ENCODE measurements around the gene CAPN1.

The CAPN1 gene

GRCh38 chr11:65254724-65255123 lies 73.0 kb downstream of the CAPN1 start:
- in situ Hi-C loops (cut with MboI; ENCODE audit: low sequenced_read_pairs), result loop anchor here (10.0 kb wide), 1 partner anchor 50 kb away; no protein-coding TSS in a partner anchor

DNA sequence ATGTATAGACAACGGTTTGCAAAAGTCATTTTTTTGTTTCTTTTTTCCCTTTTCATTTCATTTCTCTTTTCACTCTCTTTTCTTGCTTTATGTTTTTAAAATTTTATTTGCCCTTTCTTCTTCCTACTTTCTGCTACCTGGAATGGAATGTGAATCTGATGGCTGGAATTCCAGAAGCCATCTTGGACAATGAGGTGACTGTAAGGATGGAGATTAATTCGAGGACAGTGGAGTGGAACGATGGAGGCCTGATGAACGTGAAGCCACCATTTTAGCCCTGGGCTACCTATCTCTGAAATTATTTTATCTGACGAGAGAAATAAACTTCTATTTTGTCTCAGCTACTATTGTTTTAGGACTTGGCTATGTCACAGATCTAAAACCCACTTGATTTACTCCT lies 77.3 kb downstream of the CAPN1 start:
- in situ Hi-C loops (cut with MboI; ENCODE audit: low sequenced_read_pairs), result loop anchor here (10.0 kb wide), 1 partner anchor 54 kb away; no protein-coding TSS in a partner anchor

GRCh38 chr11:65260302-65260701 lies 78.6 kb downstream of the CAPN1 start:
- in situ Hi-C loops (cut with MboI; ENCODE audit: low sequenced_read_pairs), result no loop called here

DNA sequence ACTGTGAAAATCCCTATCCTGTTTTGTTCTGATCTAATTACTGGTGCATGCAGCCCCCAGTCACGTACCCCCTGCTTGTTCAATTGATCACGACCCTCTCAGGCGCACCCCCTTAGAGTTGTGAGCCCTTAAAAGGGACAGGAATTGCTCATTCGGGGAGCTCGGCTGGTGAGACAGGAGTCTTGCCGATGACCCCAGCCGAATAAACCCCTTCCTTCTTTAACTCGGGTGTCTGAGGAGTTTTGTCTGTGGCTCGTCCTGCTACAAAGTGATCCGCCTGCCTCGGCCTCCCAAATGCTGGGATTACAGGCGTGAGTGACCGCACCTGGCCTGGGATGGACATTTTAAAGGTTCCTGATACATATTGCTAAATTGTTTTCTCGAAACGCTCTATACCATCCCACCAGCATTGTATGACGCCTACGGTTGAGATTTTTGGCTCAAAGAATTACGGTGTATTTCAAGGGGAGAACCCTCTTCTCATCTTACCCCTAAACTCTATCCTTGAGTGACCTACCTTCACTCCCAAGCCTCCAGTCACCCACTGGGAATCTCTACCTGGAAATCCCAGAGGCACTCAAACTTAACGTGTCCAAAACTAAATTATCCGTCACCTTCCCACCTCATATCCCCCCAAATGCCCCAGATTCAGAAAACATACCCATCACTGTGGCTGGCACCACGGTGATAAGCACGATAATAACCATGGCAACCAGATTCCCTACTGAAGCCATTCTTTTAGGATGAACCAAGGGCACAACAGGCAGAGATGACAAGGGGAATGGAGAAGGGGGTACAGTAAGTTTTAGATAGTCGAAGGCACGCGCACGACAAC lies 79.2 kb downstream of the CAPN1 start:
- in situ Hi-C loops (cut with MboI; ENCODE audit: low sequenced_read_pairs), result no loop called here
